ACC112 (cell line): ENCODE measurements around the gene INSC.

ENCODE experiments used
- H2AFZ ChIP-seq: fragments of 200-600 bp; sonication (generic); one replicate; pipeline ENCODE4 v1.6.0; 2017; ENCODE audit warnings: antibody characterized with exemption, low read length; ENCODE audit not compliant: unreplicated experiment
- H3K27ac ChIP-seq: fragments of 200-600 bp; sonication (generic); 2 replicates; pipeline ENCODE4 v1.5.1; 2014; ENCODE audit warnings: low read depth, mild to moderate bottlenecking, antibody characterized with exemption, low read length, moderate library complexity
- H3K27me3 ChIP-seq: fragments of 200-600 bp; sonication (generic); 2 replicates; pipeline ENCODE4 v1.6.1; 2014; ENCODE audit warnings: mild to moderate bottlenecking, antibody characterized with exemption, low read length, moderate library complexity, mixed read lengths; ENCODE audit not compliant: insufficient read depth
- H3K36me3 ChIP-seq: fragments of 200-600 bp; sonication (generic); 2 replicates; pipeline ENCODE4 v1.6.1; 2016; ENCODE audit warnings: mild to moderate bottlenecking, antibody characterized with exemption, low read length, moderate library complexity, mixed read lengths; ENCODE audit not compliant: insufficient read depth
- H3K4me1 ChIP-seq: fragments of 200-600 bp; sonication (generic); one replicate; pipeline ENCODE4 v1.6.1; 2016; ENCODE audit warnings: low read length, mixed read lengths; ENCODE audit not compliant: insufficient read depth, unreplicated experiment, control insufficient read depth
- H3K4me3 ChIP-seq: fragments of 200-600 bp; sonication (generic); 2 replicates; pipeline ENCODE4 v1.5.1; 2014; ENCODE audit warnings: mild to moderate bottlenecking, low read depth, low read length
- H3K79me2 ChIP-seq: fragments of 200-600 bp; sonication (generic); one replicate; pipeline ENCODE4 v1.6.0; 2016; ENCODE audit warnings: low read length; ENCODE audit not compliant: control insufficient read depth, unreplicated experiment, insufficient read depth

Gene INSC

DNA sequence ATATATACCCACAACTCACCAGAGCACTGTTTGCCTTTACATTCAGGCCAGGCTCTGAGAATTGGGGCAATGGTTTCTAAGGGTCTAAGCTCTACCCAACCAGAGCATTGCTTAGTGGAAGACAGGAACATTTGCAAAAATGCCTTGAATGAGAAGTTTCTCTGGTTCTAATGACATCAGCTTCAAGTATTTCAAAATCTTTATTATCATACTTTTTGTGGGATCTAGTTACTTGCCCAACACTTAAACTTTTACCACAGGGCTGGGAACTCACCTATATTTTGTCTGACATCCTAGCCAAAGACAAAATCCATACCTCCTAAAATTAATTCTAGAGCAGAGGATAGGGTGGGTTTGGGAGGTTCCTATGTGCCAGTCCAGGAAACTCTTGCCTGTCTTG is 51.5 kb downstream of the INSC start:
- no peaks in the 10 kb centered on the region for H3K36me3 ChIP-seq
- no peaks in the 10 kb centered on the region for H3K79me2 ChIP-seq
- no peak overlapping the region for H2AFZ ChIP-seq
- H3K27ac ChIP-seq = no peak overlapping the region
- H3K4me3 ChIP-seq = no peak overlapping the region
- H3K27me3 ChIP-seq = no peaks in the 10 kb centered on the region
- peaks cover 3% of the 10 kb centered on the region for H3K4me1 ChIP-seq

DNA sequence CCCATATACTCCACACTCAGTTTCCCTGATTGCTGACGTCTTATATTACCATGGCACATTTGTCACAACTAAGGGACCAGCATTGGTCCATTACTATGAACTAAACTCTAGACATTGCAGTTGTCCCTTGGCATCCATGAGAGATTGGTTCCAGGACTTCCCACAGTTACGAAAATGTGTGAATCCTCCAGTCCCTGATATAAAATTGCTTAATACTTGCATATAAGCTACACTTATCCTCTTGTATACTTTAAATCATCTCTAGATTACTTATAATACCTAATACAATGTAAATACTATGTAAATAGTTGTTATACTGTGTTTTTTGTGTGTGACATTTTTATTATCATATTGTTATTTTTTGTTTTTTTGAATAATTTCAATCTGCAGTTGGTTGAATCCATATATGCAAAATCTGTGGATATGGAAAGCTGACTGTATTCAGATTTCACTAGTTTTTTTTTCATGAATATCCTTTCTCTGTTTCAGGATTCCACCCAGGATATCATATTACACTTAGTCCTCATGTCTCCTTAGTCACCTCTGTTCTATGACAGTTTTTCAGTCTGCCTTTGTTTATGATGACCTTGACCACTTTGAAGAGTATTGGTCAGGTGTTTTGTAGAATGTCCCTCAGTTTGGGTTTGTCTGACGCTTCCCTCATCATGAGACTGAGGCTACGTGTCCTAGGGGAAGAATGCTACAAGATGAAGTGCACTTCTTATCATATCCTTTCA is 55.3 kb downstream of the INSC start:
- Histone ChIP-seq H3K36me3 (no peaks in the 10 kb centered on the region), H3K27ac (no peak overlapping the region), H3K4me1 (peaks cover 12% of the 10 kb centered on the region), H3K27me3 (no peaks in the 10 kb centered on the region), H2AFZ (no peak overlapping the region), H3K79me2 (no peaks in the 10 kb centered on the region), H3K4me3 (no peak overlapping the region)

DNA sequence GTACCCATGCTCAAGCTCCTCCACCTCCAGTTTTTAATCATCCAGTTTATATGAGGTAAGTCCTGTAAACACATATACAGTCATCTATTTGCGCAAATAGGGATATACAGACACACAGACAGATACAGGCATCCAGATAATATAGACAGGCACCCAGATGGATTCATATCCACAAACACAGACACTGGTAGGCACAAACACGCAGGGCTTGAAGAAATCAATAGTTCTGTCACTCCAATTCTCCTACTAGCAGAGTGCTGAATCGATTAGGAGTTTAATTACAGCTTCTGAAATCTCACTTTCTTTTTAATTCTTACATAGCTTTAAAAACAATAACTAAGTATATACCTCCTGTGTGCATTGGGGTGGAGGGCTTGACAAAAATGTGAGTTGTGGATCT is 56.0 kb downstream of the INSC start:
- no peaks in the 10 kb centered on the region for H3K27me3 ChIP-seq
- H3K79me2 ChIP-seq = no peaks in the 10 kb centered on the region
- peaks cover 14% of the 10 kb centered on the region for H3K4me1 ChIP-seq
- no peak overlapping the region for H3K4me3 ChIP-seq
- H3K27ac ChIP-seq = no peak overlapping the region
- no peak overlapping the region for H2AFZ ChIP-seq
- H3K36me3 ChIP-seq = no peaks in the 10 kb centered on the region

DNA sequence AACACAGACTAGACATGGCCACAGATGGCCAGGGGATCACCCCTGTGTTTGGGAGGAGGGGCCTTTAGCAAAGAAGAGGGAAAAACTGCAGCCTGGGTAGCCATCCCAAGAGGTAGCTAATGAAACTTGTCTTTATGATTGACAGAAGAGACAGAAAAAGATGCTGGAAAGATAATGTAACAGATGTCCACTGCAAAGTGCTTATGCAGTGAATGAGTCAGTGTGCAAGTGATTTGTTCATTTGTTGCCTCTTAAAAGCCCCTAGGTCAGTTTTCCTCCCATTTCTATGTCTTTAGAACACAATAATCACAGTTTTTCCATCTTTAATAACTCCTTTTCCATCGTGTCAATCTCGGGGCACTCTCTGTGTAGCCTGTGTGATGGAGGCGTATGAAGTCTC is 57.2 kb downstream of the INSC start:
- Histone ChIP-seq H3K79me2 (no peaks in the 10 kb centered on the region), H3K4me1 (peaks cover 18% of the 10 kb centered on the region), H2AFZ (no peak overlapping the region), H3K27me3 (no peaks in the 10 kb centered on the region), H3K27ac (no peak overlapping the region), H3K36me3 (no peaks in the 10 kb centered on the region), H3K4me3 (no peak overlapping the region)

DNA sequence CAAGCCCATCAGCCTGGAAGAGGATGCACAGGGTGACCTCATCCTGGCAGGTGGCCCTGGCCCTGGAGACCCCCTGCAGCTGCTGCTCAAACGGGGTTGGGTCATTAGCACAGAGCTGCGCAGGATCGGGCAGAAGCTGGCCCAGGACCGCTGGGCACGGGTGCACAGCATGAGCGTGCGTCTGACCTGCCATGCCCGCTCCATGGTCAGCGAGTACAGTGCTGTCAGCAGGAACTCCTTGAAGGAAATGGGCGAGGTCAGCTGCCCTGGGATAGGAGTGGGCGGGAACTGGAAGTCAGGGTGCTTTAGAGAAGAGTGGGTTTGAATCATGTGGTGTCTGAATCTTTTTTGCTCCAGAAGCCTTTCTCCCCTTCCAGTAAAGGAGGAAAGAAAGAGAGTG is 61.1 kb downstream of the INSC start:
- no peak overlapping the region for H3K4me3 ChIP-seq
- no peak overlapping the region for H3K27ac ChIP-seq

DNA sequence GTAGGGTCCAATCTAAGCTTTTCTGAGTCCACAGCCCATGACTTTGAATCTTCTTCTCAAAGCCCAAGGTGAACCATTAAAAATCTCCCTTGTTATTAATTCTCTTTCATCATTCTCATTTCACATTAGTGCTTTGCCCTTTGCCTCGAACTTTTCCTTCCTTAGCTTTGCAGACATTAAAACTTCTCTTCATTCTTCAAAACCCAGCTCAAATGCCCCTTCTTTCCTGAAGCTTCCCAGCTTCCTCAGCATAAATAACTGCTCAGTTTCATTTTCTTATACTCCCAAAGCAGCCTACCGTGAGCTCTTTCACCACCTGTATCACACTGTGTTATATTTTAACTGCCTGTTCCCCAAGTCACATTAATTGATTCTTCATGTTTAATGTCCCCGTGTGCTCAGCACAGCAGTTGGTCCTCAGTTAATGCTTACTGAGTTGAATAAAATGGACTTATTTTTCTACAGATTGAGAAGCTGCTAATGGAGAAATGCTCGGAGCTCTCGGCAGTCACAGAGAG is 62.0 kb downstream of the INSC start:
- H3K79me2 ChIP-seq = no peaks in the 10 kb centered on the region
- no peak overlapping the region for H3K27ac ChIP-seq
- no peaks in the 10 kb centered on the region for H3K27me3 ChIP-seq
- no peaks in the 10 kb centered on the region for H3K36me3 ChIP-seq
- H3K4me1 ChIP-seq = peaks cover 15% of the 10 kb centered on the region
- no peak overlapping the region for H2AFZ ChIP-seq
- no peak overlapping the region for H3K4me3 ChIP-seq

More for the DNA sequence above, 61.1 kb downstream of the INSC start:
- no peaks in the 10 kb centered on the region for H3K27me3 ChIP-seq
- no peaks in the 10 kb centered on the region for H3K79me2 ChIP-seq
- no peaks in the 10 kb centered on the region for H3K36me3 ChIP-seq
- H3K4me1 ChIP-seq = peaks cover 15% of the 10 kb centered on the region
- no peak overlapping the region for H2AFZ ChIP-seq

DNA sequence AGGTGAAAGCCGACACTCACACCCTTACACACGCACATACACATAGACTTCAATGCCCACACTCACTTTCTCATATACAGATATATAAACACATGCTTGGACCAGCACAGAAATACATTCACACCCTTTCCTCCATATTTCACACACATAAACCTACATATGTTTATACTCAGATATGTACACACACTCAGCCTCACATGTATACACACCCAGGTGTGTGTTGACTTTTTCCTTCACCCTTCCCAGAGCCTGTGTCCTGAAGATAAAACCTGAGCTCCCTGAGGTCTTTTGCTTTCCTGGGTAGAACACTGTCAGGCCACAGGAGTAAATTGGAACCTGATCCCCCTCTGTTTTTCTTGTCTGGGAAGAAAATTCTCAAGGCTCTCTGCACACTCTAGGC is 62.8 kb downstream of the INSC start:
- no peak overlapping the region for H3K4me3 ChIP-seq
- peaks cover 15% of the 10 kb centered on the region for H3K4me1 ChIP-seq
- H3K36me3 ChIP-seq = no peaks in the 10 kb centered on the region
- H3K27ac ChIP-seq = no peak overlapping the region
- H2AFZ ChIP-seq = no peak overlapping the region
- no peaks in the 10 kb centered on the region for H3K79me2 ChIP-seq
- H3K27me3 ChIP-seq = no peaks in the 10 kb centered on the region

DNA sequence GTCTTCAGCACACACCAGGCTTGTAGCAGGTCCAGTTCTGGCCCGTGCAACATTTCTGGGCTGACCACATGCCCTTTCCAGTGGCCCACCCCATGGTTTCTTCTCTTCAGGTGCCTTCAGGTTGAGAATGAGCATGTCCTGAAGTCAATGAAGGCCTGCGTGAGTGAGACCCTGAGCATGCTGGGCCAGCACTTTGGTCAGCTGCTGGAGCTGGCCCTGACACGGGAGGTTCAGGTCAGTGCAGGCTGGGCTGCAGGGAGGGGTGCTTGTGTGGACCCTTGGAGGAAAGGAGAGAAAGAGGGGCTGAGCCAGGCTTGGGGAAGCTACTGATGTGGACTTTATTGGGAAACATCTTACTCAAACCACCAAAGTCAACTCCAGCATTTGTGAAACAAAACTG is 63.5 kb downstream of the INSC start:
- Histone ChIP-seq H3K79me2 (no peaks in the 10 kb centered on the region), H2AFZ (no peak overlapping the region), H3K27me3 (no peaks in the 10 kb centered on the region), H3K4me1 (peaks cover 15% of the 10 kb centered on the region), H3K27ac (no peak overlapping the region), H3K4me3 (no peak overlapping the region), H3K36me3 (no peaks in the 10 kb centered on the region)

DNA sequence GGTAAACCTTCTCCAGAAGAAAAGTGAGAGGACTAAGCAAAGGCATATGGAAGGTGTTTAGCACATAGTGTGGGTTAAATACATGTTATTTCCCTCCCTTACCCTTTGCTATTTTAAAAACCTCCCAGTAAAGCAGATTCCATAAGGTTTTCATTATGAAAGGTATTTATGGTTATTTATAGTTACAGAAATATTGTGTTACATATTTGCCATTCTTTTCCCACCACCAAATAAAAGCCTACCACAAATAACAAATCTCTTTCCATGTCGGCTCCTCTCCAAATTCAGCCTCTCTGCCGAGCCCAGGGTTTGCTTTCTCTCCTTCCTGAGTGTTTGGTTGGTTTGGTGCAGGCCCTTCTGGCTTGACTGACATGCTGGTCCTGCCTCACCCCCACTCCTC is 64.4 kb downstream of the INSC start:
- H3K4me3 ChIP-seq = no peak overlapping the region
- no peak overlapping the region for H2AFZ ChIP-seq
- H3K27me3 ChIP-seq = no peaks in the 10 kb centered on the region
- H3K36me3 ChIP-seq = no peaks in the 10 kb centered on the region
- H3K27ac ChIP-seq = no peak overlapping the region
- peaks cover 12% of the 10 kb centered on the region for H3K4me1 ChIP-seq
- H3K79me2 ChIP-seq = no peaks in the 10 kb centered on the region

DNA sequence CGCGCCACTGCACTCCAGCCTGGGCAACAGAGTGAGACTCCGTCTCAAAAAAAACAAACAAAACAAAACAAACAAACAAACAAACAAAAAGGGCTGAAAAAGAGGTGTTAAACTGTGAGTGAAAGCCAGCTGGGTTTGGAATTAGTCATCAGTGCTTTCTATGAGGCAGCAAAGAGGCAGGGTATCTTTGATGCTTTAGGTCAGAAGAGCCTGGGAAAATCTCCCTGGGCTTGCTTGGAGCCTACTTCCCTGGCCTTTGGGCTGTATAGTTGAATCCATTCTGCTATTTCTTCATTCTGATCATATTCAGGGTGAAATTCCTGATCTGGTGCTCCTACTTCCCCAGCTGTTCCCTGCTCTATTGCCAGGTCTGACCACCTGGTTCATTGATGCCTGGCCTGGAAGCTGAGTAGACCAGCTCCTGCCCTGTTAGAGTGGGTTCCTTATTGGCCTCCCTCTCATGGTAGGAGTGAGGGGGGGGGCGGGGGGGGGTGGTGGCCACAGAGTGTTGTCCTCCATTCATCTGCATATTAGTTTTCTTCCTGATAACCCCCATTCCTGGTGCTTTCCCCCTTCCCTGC is 65.6 kb downstream of the INSC start:
- H3K4me3 ChIP-seq = no peak overlapping the region
- no peak overlapping the region for H3K27ac ChIP-seq
- no peaks in the 10 kb centered on the region for H3K79me2 ChIP-seq
- peaks cover 11% of the 10 kb centered on the region for H3K4me1 ChIP-seq
- no peaks in the 10 kb centered on the region for H3K36me3 ChIP-seq
- H2AFZ ChIP-seq = no peak overlapping the region
- no peaks in the 10 kb centered on the region for H3K27me3 ChIP-seq

DNA sequence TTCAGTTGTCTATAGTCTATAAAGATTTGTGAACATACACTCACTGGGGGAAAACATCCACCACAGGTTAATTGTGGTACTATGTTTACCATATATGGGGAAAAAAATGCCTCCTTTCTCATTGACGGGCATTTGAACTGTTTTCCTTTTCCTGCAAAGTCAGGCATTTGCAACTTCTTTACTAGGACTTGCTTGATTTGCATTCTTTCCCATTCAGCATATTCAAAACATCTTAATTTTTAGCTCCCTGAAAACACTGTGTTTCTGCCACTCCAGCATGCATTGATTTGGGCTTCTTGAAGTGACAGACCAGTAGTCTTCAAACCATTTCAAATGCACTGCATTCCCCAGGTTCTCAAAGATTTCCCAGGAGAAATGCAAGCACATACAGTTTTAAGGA is 67.6 kb downstream of the INSC start:
- no peaks in the 10 kb centered on the region for H3K36me3 ChIP-seq
- H3K4me1 ChIP-seq = peaks cover 12% of the 10 kb centered on the region
- no peak overlapping the region for H3K4me3 ChIP-seq
- no peaks in the 10 kb centered on the region for H3K27me3 ChIP-seq
- H3K79me2 ChIP-seq = no peaks in the 10 kb centered on the region
- H3K27ac ChIP-seq = no peak overlapping the region
- H2AFZ ChIP-seq = no peak overlapping the region
